ENCODE data around the gene LUZP2.
A peak's percentile ranks its signal among the peaks of the same experiment; 100 is the strongest.

Gene LUZP2

DNA sequence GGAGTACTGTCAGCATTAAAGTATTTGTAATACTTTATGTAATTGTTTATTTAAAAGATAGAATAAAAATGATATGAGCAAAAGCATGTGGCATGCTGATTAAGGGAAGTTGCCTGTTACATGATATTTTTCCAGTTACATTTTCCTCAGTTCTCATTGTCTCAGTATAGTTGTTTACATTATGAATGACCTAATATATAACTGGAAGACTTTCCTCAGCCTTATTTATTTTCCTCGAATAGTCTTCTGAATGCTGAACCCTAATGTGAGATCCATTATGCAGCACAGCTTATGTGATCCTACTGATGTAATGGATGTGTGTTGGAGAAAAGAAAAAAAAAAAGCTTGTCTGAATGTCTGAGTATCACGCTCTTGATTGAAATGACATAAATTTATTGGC, 95.5 kb downstream of the LUZP2 start:
- TF ChIP-seq OSR1 (CRISPR knock-in tag; IDR thresholded peaks at IDR 0.05) (no peak), ESRRG (CRISPR knock-in tag; IDR thresholded peaks at IDR 0.05) (no peak), ZFP3 (CRISPR knock-in tag; IDR thresholded peaks at IDR 0.05) (no peak), ZC3H10 (CRISPR knock-in tag; IDR thresholded peaks at IDR 0.05) (0 out of 2 replicates have a peak, but pooled peaks have one; percentile 13)
- peak; percentile 21; the same call in 2 of the 3 replicates for ATAC-seq

DNA sequence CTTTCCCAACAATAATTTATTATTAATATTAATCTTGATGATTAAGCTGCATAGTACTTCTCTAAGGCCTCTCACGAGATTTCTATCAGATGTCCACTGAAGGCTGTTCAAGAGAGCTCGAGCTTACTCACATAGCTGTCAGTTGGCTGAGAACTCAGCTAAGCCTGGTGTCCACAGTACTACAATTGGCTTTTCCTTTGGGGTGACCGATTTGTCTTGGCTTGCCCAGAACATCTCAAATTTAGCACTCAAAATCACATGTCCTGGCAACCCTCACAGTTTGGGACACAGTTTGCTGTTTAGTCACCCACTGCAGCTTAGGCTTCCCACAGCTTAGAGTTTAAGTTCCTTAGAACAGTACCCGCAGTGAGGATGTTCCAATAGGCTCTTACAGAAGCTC, 96.5 kb downstream of the LUZP2 start:
- peak; percentile 24; the same call in 1 of the 3 replicates for ATAC-seq
- TF ChIP-seq SNAI2 (CRISPR knock-in tag; IDR thresholded peaks at IDR 0.05) (no peak), ZNF70 (CRISPR knock-in tag; IDR thresholded peaks at IDR 0.05) (no peak), ARNTL (CRISPR knock-in tag; IDR thresholded peaks at IDR 0.05; ENCODE audit: borderline replicate concordance, low read depth) (no peak), ZNF565 (CRISPR knock-in tag; conservative IDR thresholded peaks at IDR 0.05; ENCODE audit: low read depth) (no peak), ZC3H10 (CRISPR knock-in tag; IDR thresholded peaks at IDR 0.05) (no peak), ZNF8 (CRISPR knock-in tag; IDR thresholded peaks at IDR 0.05) (no peak), ZFP3 (CRISPR knock-in tag; IDR thresholded peaks at IDR 0.05) (no peak), CSDC2 (CRISPR knock-in tag; IDR thresholded peaks at IDR 0.05) (no peak), ISL1 (CRISPR knock-in tag; IDR thresholded peaks at IDR 0.05) (no peak), PATZ1 (CRISPR knock-in tag; IDR thresholded peaks at IDR 0.05; ENCODE audit: borderline replicate concordance) (no peak), PPARA (CRISPR knock-in tag; IDR thresholded peaks at IDR 0.05; ENCODE audit: borderline replicate concordance) (no peak), GLIS3 (CRISPR knock-in tag; IDR thresholded peaks at IDR 0.05) (no peak), TOX (CRISPR knock-in tag; IDR thresholded peaks at IDR 0.05; ENCODE audit: borderline replicate concordance) (no peak)
- TF ChIP-seq, protein P1, sequence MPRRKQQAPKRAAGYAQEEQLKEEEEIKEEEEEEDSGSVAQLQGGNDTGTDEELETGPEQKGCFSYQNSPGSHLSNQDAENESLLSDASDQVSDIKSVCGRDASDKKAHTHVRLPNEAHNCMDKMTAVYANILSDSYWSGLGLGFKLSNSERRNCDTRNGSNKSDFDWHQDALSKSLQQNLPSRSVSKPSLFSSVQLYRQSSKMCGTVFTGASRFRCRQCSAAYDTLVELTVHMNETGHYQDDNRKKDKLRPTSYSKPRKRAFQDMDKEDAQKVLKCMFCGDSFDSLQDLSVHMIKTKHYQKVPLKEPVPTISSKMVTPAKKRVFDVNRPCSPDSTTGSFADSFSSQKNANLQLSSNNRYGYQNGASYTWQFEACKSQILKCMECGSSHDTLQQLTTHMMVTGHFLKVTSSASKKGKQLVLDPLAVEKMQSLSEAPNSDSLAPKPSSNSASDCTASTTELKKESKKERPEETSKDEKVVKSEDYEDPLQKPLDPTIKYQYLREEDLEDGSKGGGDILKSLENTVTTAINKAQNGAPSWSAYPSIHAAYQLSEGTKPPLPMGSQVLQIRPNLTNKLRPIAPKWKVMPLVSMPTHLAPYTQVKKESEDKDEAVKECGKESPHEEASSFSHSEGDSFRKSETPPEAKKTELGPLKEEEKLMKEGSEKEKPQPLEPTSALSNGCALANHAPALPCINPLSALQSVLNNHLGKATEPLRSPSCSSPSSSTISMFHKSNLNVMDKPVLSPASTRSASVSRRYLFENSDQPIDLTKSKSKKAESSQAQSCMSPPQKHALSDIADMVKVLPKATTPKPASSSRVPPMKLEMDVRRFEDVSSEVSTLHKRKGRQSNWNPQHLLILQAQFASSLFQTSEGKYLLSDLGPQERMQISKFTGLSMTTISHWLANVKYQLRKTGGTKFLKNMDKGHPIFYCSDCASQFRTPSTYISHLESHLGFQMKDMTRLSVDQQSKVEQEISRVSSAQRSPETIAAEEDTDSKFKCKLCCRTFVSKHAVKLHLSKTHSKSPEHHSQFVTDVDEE (CRISPR knock-in tag; IDR thresholded peaks at IDR 0.05): no peak

GRCh38 chr11:24594401-24594800, 97.5 kb downstream of the LUZP2 start:
- no peak for ATAC-seq
- TF ChIP-seq CSDC2 (CRISPR knock-in tag; IDR thresholded peaks at IDR 0.05): no peak
- no peak for TF ChIP-seq SNAI2 (CRISPR knock-in tag; IDR thresholded peaks at IDR 0.05)
- TF ChIP-seq BACH2 (CRISPR knock-in tag; IDR thresholded peaks at IDR 0.05; ENCODE audit: borderline replicate concordance): no peak
- TF ChIP-seq, protein P1 (CRISPR knock-in tag; IDR thresholded peaks at IDR 0.05): no peak
- TF ChIP-seq RARB (CRISPR knock-in tag; IDR thresholded peaks at IDR 0.05): no peak
- no peak for TF ChIP-seq ZFP3 (CRISPR knock-in tag; IDR thresholded peaks at IDR 0.05)
- TF ChIP-seq CREB5 (CRISPR knock-in tag; IDR thresholded peaks at IDR 0.05; ENCODE audit: low read depth): no peak
- TF ChIP-seq TCF4 (CRISPR knock-in tag; IDR thresholded peaks at IDR 0.05; ENCODE audit: borderline replicate concordance): no peak
- TF ChIP-seq, protein P2, sequence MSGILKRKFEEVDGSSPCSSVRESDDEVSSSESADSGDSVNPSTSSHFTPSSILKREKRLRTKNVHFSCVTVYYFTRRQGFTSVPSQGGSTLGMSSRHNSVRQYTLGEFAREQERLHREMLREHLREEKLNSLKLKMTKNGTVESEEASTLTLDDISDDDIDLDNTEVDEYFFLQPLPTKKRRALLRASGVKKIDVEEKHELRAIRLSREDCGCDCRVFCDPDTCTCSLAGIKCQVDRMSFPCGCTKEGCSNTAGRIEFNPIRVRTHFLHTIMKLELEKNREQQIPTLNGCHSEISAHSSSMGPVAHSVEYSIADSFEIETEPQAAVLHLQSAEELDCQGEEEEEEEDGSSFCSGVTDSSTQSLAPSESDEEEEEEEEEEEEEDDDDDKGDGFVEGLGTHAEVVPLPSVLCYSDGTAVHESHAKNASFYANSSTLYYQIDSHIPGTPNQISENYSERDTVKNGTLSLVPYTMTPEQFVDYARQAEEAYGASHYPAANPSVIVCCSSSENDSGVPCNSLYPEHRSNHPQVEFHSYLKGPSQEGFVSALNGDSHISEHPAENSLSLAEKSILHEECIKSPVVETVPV (CRISPR knock-in tag; IDR thresholded peaks at IDR 0.05): no peak
- no peak for TF ChIP-seq PPARA (CRISPR knock-in tag; IDR thresholded peaks at IDR 0.05; ENCODE audit: borderline replicate concordance)
- TF ChIP-seq ZFP30 (CRISPR knock-in tag; IDR thresholded peaks at IDR 0.05): no peak
- TF ChIP-seq, protein P3, sequence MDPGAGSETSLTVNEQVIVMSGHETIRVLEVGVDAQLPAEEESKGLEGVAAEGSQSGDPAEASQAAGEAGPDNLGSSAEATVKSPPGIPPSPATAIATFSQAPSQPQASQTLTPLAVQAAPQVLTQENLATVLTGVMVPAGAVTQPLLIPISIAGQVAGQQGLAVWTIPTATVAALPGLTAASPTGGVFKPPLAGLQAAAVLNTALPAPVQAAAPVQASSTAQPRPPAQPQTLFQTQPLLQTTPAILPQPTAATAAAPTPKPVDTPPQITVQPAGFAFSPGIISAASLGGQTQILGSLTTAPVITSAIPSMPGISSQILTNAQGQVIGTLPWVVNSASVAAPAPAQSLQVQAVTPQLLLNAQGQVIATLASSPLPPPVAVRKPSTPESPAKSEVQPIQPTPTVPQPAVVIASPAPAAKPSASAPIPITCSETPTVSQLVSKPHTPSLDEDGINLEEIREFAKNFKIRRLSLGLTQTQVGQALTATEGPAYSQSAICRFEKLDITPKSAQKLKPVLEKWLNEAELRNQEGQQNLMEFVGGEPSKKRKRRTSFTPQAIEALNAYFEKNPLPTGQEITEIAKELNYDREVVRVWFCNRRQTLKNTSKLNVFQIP (CRISPR knock-in tag; IDR thresholded peaks at IDR 0.05; ENCODE audit: borderline replicate concordance, low read depth): no peak
- TF ChIP-seq GLIS3 (CRISPR knock-in tag; IDR thresholded peaks at IDR 0.05): no peak
- no peak for TF ChIP-seq ZNF8 (CRISPR knock-in tag; IDR thresholded peaks at IDR 0.05)
- TF ChIP-seq ARNTL (CRISPR knock-in tag; IDR thresholded peaks at IDR 0.05; ENCODE audit: borderline replicate concordance, low read depth): no peak
- no peak for TF ChIP-seq TOX (CRISPR knock-in tag; IDR thresholded peaks at IDR 0.05; ENCODE audit: borderline replicate concordance)
- TF ChIP-seq ESRRG (CRISPR knock-in tag; IDR thresholded peaks at IDR 0.05): no peak
